Measurements from ENCODE around the gene PDE4D. TPM values are rescaled to one million over a fixed set of nuclear protein-coding genes. Genes with fewer than 3 reads are reported as not detected.

The PDE4D gene
- total RNA-seq, 4 donors from 2014 or later = 14.7 to 36.3 (median 24.7) TPM

DNA sequence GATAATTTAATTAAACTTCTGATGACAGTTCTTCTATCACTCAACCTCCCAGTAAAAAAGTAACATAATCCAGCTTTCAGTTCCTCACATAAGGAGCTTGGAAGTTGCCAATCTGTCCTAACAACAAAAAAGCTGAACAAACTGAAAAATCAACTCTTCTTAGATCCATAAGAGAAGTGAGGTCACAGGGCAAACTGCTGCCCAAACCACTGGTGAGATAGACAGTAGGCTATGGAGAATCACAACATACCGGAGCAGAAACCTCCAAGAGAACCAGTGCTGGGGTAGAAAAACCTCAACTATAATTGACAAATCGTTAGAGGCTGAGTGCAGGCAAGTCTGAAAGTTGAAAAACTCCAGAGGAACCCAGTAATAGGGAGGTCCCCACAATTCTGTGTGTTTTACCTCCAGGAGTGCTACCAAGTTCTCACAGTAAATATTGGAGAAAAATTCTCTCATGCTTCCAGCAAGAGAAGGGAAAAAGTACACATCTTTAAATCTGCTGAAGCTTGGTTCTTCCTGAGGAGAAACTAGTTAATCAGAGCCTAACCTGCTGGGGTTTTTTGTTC lies 300.0 kb downstream of the PDE4D start:
- intact Hi-C loops (cut with DNase I) = no loop called here
- 80% methylated on average over 2 of the region's 2 CpGs for WGBS, 2 donors
- no peak overlapping the region for H3K27ac ChIP-seq

DNA sequence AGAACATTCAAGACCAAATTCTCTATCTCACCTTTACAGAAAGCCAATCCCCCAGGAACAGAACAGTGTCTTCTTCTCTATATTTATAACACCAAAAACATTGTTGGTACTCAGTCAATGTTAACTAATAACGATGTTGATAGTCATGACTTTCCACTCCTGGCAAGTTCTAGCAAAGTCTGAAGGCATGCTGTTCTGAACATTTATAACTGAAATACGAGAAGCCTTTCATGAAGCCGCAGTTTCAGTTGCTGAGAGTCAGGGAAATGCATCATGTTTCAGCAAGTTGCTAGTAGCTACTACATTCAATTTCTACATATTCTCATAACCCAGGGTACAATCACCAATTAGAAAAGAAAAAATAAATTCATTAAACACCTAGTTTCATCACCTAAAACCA lies 301.4 kb downstream of the PDE4D start:
- no peak for DNase-seq
- Histone ChIP-seq H3K36me3 (no peaks in the 10 kb centered on the region), H3K9me3 (no peaks in the 10 kb centered on the region), H3K4me3 (replicated peaks in 1 of 3) (no peak overlapping the region), H3K27ac (no peak overlapping the region), H3K27me3 (no peaks in the 10 kb centered on the region), H3K4me1 (peaks cover 0 to 8% of the 10 kb centered on the region in 2 donors)
- no peak for TF ChIP-seq POLR2A (IDR thresholded peaks at IDR 0.05)
- TF ChIP-seq, protein P1, sequence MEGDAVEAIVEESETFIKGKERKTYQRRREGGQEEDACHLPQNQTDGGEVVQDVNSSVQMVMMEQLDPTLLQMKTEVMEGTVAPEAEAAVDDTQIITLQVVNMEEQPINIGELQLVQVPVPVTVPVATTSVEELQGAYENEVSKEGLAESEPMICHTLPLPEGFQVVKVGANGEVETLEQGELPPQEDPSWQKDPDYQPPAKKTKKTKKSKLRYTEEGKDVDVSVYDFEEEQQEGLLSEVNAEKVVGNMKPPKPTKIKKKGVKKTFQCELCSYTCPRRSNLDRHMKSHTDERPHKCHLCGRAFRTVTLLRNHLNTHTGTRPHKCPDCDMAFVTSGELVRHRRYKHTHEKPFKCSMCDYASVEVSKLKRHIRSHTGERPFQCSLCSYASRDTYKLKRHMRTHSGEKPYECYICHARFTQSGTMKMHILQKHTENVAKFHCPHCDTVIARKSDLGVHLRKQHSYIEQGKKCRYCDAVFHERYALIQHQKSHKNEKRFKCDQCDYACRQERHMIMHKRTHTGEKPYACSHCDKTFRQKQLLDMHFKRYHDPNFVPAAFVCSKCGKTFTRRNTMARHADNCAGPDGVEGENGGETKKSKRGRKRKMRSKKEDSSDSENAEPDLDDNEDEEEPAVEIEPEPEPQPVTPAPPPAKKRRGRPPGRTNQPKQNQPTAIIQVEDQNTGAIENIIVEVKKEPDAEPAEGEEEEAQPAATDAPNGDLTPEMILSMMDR (IDR thresholded peaks at IDR 0.05) = no peak
- WGBS, 2 donors = 71 to 74% methylated on average over 3 of the region's 3 CpGs
- intact Hi-C loops (cut with DNase I) = no loop called here

More for the DNA sequence above, 300.0 kb downstream of the PDE4D start:
- H3K9me3 ChIP-seq = no peaks in the 10 kb centered on the region
- H3K4me1 ChIP-seq = no peaks in the 10 kb centered on the region
- no peak overlapping the region for H3K4me3 ChIP-seq (replicated peaks in 1 of 3)
- H3K36me3 ChIP-seq = no peaks in the 10 kb centered on the region
- DNase-seq = no peak
- no peak for TF ChIP-seq POLR2A (IDR thresholded peaks at IDR 0.05)
- TF ChIP-seq, protein P1 (IDR thresholded peaks at IDR 0.05) = no peak
- no peaks in the 10 kb centered on the region for H3K27me3 ChIP-seq

DNA sequence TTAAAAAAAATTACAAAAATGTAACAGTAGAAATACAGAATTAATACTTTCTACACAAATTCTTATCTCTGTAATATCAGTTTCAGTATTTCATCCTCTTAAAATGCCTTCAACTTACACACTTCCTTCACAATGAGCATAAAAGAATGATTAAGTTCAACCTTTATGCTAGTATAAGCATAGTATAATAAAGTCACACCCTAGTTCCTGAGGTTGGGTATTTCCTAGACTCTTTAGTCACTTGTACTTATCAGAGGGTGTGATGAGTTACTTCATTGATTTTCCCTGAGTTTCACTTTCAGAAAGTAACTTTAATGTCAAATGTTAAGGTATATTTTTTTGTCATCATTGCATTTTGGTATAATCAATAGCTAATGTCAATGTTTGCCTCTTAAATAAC lies 302.4 kb downstream of the PDE4D start:
- H3K27me3 ChIP-seq = no peaks in the 10 kb centered on the region
- intact Hi-C loops (cut with DNase I) = no loop called here
- no peaks in the 10 kb centered on the region for H3K9me3 ChIP-seq
- H3K4me3 ChIP-seq (replicated peaks in 1 of 3) = no peak overlapping the region
- H3K27ac ChIP-seq = no peak overlapping the region
- H3K36me3 ChIP-seq = no peaks in the 10 kb centered on the region
- DNase-seq = no peak
- peaks cover 0 to 8% of the 10 kb centered on the region in 2 donors for H3K4me1 ChIP-seq
- TF ChIP-seq POLR2A (IDR thresholded peaks at IDR 0.05) = no peak
- TF ChIP-seq, protein P1 (IDR thresholded peaks at IDR 0.05) = no peak

DNA sequence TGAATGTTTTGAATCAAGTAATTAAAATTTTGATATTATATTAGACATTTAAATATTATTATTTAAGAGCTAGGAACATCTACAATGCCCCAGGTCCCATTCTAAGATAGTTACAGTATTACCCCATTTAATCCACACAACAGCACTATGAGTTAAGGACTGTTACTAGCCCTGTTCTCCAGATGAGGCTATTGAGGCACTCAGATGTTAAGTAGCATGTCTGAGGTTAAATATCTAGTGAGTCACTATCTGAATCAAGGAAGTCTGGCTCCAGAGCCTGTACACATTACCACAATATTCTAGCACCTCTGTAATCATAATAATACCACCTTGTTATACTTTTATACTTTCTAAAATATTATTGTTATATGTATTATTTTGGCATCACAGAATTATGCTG lies 304.6 kb downstream of the PDE4D start:
- H3K9me3 ChIP-seq = no peaks in the 10 kb centered on the region
- DNase-seq = no peak
- TF ChIP-seq, protein P1 (IDR thresholded peaks at IDR 0.05) = no peak
- no peak for TF ChIP-seq POLR2A (IDR thresholded peaks at IDR 0.05)
- peaks cover 0 to 8% of the 10 kb centered on the region in 2 donors for H3K4me1 ChIP-seq
- H3K27me3 ChIP-seq = no peaks in the 10 kb centered on the region
- intact Hi-C loops (cut with DNase I) = no loop called here
- H3K36me3 ChIP-seq = no peaks in the 10 kb centered on the region
- no peak overlapping the region for H3K27ac ChIP-seq
- H3K4me3 ChIP-seq (replicated peaks in 1 of 3) = no peak overlapping the region

DNA sequence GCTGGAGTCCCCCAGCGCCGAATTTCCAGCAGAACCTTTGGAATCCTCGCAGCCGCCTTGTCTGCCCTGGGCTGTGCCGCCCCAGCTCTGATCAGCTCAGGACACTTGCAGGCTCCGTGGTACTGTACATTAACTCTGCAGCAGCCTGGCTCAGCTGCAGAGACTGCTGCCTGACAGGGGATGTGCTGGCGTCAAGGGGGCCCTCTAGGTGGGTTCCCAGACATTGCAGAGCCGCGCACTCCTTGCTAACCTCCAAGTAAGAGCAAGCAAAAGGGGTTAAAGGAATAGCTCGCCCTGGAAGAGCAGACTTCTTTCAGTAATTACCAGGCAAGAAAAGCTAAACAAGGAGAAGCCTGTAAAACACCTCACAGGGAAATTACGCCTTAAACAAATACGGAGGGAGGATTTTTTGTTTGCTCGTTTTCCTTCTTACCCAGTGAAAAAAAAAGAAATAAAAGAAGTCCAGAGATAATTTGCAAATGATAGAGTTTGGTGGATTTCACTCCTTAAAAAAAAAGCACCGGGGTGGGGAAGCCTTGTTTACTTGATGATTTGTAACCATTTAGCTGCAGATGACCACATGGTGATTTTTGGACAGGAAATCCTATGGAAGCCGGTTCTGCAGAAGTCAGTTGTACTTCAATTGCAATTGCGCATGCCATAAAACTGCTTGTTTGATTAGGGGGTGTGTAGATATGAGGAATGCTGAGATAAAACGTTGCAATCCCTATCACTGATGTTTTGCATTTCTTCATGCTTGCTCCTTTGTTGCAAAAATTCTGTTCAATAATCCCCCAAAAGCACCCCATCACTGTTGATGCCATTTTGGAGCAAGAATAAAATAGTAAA lies 305.8 kb downstream of the PDE4D start:
- no peak for TF ChIP-seq POLR2A (IDR thresholded peaks at IDR 0.05)
- TF ChIP-seq, protein P1 (IDR thresholded peaks at IDR 0.05) = peak in 1 of 6 experiments; percentile 7
- Histone ChIP-seq H3K4me3 (replicated peaks in 1 of 3) (no peak overlapping the region), H3K27me3 (no peaks in the 10 kb centered on the region), H3K9me3 (no peaks in the 10 kb centered on the region), H3K36me3 (no peaks in the 10 kb centered on the region), H3K27ac (no peak overlapping the region), H3K4me1 (peaks cover 0 to 8% of the 10 kb centered on the region in 2 donors)
- peak; percentile 15 to 33 for DNase-seq
- intact Hi-C loops (cut with DNase I) = no loop called here
- 10 to 12% methylated on average over 17 of the region's 17 CpGs for WGBS, 2 donors
